DLD1 (cell line): ENCODE data around the gene ADGRL1.

Source experiments
- in situ Hi-C: cut with HindIII; loops from 2 replicates; pipeline ENCODE4 v1.10.0; 2017; ENCODE audit warnings: low sequenced_read_pairs

The ADGRL1 gene

GRCh38 chr19:14142262-14143190, 63.4 kb downstream of the ADGRL1 start:
- in situ Hi-C loops, result no loop called here

DNA sequence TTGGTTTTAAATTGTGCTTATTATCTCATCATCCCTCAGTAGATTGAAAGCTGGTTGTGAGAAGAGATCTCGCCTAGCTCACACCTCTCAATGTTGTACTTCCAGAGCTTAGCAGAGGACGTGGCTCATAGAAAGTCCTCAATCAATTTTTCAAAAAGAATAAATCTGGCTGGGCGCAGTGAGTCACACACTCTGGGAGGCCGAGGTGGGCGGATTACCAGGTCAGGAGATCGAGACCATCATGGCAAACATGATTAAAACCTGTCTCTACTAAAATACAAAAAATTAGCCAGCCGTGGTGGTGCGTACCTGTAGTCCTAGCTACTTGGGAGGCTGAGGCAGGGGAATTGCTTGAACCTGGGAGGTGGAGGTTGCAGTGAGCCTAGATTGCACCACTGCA, 64.9 kb downstream of the ADGRL1 start:
- in situ Hi-C loops, result no loop called here

DNA sequence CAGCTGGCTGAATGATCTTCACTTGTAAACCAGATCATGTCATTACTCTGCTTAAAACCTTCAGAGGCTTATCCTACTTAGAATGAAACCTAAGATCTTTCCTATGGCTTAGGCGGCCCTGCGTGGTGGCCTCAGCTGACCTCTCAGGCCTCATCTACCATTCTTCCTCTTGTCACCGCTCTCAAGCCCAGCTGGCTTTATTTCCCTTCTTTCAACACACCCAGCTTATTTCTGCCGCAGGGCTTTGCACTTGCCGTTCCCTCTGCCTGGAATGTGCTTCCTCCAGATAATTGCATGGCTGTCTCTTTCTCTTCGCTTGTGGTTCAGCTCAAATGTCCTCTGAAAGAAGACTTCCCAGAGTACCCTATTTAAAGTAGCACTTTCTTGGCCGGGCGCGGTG, 66.0 kb downstream of the ADGRL1 start:
- in situ Hi-C loops, result no loop called here

DNA sequence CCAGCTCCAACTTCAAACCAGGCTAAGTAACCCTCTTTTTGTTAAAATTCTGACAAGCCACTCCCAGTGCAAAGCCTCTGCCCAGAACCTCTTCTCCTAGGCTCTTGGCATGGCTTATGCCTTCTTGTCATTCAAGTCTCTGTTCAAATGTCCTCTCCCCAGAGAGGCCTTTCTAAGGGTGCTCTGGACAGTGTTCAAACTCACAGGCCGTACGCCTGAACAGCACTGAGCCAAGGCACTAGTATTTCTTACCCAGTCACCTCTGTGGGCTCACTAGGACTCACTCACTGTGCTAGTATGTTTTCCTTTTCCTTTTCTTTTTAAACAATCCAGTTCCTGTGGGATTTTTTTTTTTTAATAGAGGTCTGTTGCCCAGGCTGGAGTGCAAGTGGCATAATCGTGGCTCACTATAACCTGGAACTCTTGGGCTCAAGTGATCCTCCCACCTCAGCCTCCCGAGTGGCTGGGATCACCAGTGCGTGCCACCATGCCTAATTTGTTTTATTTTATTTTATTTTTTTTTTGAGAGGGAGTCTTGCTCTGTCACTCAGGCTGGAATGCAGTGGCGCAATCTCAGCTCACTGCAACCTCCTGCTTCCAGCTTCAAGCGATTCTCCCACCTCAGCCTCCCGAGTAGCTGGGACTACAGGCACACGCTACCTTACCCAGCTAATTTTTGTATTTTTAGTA, 67.2 kb downstream of the ADGRL1 start:
- in situ Hi-C loops, result no loop called here

DNA sequence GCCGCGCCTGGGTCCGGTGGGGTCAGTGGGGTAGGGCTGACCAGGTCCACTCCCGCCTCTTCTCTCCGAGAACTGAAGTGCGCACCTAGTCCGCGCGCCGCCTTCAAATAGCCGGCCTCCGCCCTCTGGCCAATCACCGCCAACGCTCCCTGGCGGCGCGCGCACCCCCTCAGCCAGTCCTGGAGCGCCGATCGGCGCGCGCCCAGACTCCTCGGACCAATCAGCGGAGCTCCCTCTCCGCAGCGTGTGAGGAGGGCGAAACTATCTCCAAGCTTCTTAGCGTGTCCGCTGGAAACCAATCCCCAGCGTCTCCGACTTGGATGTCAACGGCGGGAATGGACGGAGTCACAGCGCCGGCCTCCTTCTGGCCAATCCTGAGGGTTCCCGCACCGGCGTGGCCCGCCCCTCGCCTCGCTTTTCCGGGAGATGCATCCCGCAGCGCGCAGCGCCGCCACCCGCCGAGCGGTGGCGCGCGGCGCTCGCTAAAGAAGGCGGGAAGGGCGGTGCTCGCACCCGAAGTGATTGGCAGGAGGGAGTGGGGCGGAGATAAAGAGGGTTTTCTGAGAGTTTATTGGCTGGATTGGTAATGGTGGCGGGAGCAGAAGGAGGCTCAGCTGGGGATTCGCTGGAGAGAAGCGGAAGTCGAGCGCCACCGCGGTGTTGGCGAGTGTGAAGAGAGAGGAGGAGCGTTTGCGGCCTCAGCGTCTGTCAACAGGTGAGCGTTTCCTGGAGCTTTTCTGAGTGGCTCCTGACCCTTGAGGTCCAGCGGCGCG, 69.3 kb downstream of the ADGRL1 start, which contains the start of gene ASF1B:
ASF1B (minus strand) TSS at position 81 of the 773 bp plus-strand sequence. CDS start 133 bp downstream, outside the sequence.
- in situ Hi-C loops, result no loop called here

GRCh38 chr19:14135985-14136508, 69.9 kb downstream of the ADGRL1 start:
- in situ Hi-C loops, result no loop called here

DNA sequence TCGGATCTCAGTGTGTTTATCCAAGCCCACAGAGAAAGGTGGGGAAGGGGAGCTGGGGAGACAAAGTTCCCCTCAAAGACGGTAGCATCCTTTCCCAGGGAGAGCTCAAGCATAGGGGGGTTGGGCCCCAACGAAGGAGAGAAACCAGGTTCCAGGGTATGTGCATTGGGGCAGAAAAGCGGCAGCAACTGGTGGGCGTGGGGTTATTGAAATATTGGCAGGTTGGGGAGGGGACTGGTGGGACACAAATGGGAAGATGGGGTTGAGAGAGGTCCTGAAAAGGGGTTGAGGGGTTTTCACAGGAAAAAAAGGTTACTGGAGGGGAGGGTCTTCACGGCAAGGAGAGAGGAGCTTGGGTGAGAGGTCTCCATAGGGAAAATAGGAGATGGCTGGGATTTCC, 70.6 kb downstream of the ADGRL1 start:
- in situ Hi-C loops, result no loop called here

DNA sequence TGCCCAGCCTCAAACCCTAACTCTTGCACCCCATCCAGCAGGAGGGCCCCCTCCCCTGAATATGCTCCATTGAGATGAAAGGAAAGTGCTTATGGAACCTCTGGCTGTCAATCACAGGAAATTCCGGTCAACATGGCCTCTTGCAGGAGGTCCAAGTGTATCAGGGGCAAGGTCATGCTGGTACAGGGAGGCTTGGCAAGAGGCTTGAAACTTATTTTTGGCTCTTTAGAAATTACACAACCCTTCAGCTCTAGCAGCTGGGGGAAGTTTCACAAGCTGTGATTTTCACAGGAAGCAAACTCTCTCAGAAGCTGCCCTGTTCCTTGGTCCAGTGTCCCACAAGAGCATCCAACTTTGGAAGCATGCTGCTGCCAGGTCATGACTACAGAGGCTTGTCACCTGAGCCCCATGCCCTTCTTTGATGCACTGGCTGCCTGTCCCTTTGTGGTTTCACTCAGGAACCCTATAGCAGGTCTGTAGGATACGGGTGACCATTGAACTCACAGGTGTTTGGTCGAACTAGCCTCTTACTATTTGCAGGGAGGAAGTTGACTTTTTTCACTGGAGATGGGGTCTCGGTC, 78.0 kb downstream of the ADGRL1 start:
- in situ Hi-C loops, result no loop called here

GRCh38 chr19:14127176-14127575, 78.8 kb downstream of the ADGRL1 start:
- in situ Hi-C loops, result no loop called here

GRCh38 chr19:14122924-14123323, 83.0 kb downstream of the ADGRL1 start:
- in situ Hi-C loops, result no loop called here

DNA sequence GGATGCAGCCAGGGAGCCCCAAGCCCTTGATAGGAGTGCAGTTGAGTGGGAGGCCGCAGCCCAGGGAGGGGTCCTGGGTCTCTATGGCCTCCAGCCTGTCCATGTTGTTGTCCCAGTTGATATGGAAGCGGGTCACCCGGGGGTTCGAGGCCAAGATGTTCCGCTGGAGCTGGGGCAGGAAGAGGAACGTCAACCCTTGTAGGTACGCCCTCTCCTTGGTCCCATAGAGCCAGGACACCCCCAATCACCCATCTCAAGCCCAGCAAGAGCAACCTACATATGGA, 85.5 kb downstream of the ADGRL1 start:
- in situ Hi-C loops, result no loop called here

DNA sequence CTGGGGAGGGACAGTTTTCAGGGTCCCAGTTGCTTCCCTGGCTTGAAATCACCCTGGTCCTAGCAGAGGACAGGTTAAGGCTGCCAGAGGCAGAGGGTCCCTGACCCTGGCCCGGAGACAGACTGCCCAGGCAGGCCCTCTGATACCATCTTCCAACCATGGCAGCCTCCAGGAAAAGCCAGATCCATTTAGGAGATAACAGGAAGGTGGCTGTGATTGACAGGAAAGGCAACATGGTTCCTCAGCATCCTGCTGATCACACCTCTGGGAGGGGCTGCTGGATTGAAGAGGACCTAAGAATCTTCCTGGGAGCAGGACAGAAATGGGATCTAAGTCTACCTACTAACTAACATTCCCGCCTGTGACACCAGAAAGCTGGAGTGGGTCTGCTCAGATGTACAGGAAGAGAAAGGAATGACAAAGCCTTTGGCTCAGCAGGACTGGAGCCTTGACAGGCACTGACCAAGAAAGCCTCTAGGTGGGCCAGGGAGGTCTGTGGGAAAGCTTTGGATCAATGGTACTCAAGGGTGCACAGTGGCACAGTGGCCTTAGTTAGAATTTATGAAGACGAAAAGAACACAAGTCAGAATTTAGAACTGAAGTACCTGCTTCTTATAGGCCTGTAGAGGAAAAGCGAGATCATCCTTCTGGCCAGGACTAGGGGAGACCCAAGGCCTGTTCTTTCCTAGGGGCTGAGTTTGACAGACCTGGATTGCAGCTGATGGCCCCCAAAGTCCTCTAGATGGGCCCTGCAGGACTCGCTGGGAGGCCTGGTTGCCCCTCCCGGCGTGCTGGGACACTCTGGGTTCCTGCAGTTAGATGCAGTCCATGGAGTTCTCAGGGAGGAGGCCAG, 86.1 kb downstream of the ADGRL1 start:
- in situ Hi-C loops, result no loop called here

DNA sequence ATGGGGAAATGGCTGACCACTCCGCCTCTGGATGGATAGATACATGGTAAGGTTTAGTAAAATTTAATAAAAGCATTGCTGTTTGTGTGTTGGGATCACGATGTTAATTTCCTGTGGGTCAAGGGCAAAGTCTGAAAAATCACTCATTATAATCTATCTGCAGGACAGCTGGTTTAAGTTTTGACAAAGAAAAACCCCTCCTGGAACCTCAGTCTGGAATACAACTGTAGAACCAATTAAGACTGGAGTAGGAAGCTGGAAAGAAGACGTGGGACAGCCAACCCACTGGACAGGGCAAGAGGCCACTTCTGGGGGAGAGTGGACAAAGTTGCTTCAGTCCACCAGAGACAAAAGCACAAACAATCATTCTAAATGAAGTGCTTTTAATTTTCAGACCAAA, 86.8 kb downstream of the ADGRL1 start:
- in situ Hi-C loops, result no loop called here

DNA sequence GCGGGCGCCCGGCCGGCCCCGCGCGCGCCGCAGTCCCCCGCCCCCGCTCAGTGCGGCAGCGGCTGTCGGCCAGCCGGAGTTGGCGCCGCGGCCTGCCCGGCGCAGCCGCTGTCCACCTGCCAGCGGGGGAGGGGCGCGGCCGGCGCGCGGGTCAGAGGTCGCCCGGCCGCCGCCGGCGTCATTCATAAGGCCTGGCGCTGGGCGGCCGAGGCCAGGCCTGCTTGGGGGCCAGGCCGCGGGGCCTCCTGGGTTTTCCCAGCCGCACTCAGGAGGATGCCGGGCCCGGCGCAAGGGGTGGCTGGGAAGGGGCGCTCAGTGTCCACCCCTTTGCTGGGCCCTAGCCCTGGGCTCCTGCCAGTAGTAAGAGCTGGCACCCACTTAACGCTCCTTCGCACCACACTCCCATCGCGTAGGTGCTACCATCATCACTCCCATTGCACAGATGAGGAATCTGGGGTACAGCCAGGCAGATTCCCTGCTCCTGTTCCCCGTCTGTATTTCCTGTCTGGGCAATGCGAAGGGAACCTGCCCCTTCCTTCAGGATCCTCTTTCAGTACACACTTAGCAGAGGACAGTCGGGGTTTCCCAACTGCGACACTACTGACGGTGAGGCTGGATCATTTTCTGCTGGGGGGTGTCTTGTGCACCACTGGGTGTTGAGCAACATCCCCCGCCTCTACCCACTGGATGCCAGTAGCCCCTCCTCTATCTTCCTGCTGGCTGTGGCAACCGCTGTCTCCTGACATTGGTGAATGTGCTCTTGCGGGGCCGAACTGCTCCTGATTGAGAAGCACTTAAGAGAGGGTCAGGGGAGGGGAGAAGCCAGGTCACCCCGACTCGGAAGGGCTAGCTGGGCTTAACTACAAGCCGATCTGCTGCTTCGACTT, 87.6 kb downstream of the ADGRL1 start:
- in situ Hi-C loops, result no loop called here

- in situ Hi-C loops, result no loop called here
These were observed 88.3 kb downstream of the ADGRL1 start, which contains the start of gene PRKACA for GRCh38 chr19:14117668-14118164. Gene PRKACA (minus strand): TSS chr19:14117762. CDS start chr19:14117547, 215 bp downstream.

DNA sequence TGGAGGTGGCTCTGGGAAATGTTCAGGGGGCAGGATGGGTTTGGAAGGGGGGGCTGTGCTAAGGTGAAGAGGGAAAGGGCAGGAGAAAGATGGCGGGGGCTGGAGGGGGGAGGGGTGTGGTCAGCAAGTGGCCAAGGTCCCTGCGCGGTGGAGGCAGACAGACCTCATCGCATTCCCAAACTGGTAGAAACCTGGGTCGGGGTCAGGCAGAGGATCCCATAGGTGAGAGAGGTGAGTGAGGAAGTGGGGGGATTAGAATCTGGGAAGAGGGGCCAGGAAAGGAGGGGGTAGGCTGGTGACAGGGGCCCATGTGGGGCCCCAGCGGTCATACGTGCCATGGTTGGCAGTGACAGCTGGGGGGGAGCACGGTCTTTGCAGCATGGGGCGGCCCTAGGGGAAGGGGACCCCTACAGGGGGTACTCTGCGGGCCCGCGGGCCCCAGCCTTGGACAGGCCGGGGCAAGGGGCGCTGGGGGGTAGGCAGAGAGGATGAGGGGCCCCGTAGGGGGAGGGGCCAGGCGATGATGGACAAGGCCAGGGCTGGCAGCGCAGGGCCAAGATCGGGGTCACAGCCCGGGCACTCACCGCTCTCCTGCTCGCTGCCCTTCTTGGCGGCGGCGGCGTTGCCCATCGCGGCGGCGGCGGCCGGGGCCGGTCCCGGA, 88.9 kb downstream of the ADGRL1 start:
- in situ Hi-C loops, result no loop called here

DNA sequence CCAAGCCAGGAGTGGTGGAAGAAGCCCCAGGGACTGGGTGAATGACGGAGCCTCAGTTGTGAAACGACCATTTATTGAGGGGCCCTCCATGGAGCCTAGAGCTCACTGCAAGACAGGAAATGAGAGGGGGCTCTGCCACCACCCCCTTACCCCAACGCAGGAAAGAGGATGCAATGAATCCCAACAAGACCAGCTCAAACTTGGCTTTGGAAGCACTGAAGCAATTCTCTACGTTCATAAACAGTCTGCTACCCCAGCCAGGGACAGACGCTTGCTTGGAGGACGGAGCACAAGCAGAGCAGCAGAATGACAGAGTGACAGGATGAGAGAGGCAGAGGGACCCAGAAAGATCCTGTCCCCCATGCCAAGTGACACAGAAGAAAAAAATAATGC, 89.4 kb downstream of the ADGRL1 start:
- in situ Hi-C loops, result no loop called here

GRCh38 chr19:14115756-14116155, 90.2 kb downstream of the ADGRL1 start:
- in situ Hi-C loops, result no loop called here
